HCT116 (cell line): ENCODE results near the gene DAAM1. TPM values are rescaled to one million over a fixed set of nuclear protein-coding genes. Genes with fewer than 3 reads are reported as not detected.

Experiments
- ATAC-seq: fragments of 200-7000 bp; cut with Tn5 transposase; 2 replicates; pipeline ENCODE4 v1.9.1; 2020; ENCODE audit warnings: mild to moderate bottlenecking, moderate library complexity
- BruUV-seq: library from RNA; stranded (reverse); fragments of 400-500 nt; replicated peaks from 2 replicates; lab custom pipeline; 2021; lab: Mats Ljungman, UMichigan
- CTCF ChIA-PET: fragments of 300-600 bp; sonication (Branson Sonifier 250); formaldehyde crosslinking; loops from one replicate; lab custom pipeline; 2021; ENCODE audit warnings: antibody characterized with exemption; lab: Charles Lee
- POLR2A ChIA-PET: fragments of 300-600, 350-600 bp; sonication (Branson Sonifier 250); formaldehyde crosslinking; loops from one replicate; lab custom pipeline; 2021; ENCODE audit warnings: antibody characterized with exemption; lab: Charles Lee
- RAD21 ChIA-PET, 2 experiments: fragments of 300-600 bp; sonication (Branson Sonifier 250); formaldehyde crosslinking; loops; one replicate each; lab custom pipeline; 2023; ENCODE audit warnings: low total read pairs in 2 of 2; ENCODE audit not compliant: uncharacterized antibody in 2 of 2, unreplicated experiment in 2 of 2, low non-redundant PET in 1 of 2; lab: Charles Lee
- DNase-seq: peaks from one replicate; pipeline ENCODE4 v3.0.0-alpha.2; 2010; ENCODE audit warnings: low read depth, low spot score
- H2AFZ ChIP-seq: fragments of 200-600 bp; shearing (Covaris generic), sonication (generic); 2 replicates; pipeline ENCODE4 v1.6.1; 2017; ENCODE audit warnings: low read depth, mixed run types, mixed read lengths, antibody characterized with exemption, low read length; ENCODE audit not compliant: poor library complexity, severe bottlenecking
- H3K27ac ChIP-seq: 2 replicates; pipeline ENCODE4 v1.5.1; 2012; ENCODE audit warnings: low read depth, low read length
- H3K27me3 ChIP-seq: fragments of 200-600 bp; sonication (generic); 2 replicates; pipeline ENCODE4 v1.6.1; 2016; ENCODE audit warnings: mixed run types, low read length, mixed read lengths; ENCODE audit not compliant: insufficient read depth
- H3K36me3 ChIP-seq, 2 experiments: fragments of 200-500 bp in 1 of 2; fragments of 200-600 bp in 1 of 2; sonication (Bioruptor generic) in 1 of 2; sonication (generic) in 1 of 2; 2 replicates each; pipeline versions ENCODE4 v1.5.1 to v1.6.1; 2014 to 2016; ENCODE audit warnings: low read length in 2 of 2, inconsistent platforms in 1 of 2, mixed read lengths in 1 of 2, mixed run types in 1 of 2; ENCODE audit not compliant: insufficient read depth in 2 of 2, control insufficient read depth in 1 of 2
- H3K4me1 ChIP-seq, 2 experiments: fragments of 200-600 bp in 1 of 2; sonication (generic) in 1 of 2; 2 replicates each; pipeline versions ENCODE4 v1.5.1 to v1.6.1; 2012 to 2017; ENCODE audit warnings: low read length in 2 of 2, inconsistent platforms in 1 of 2, mild to moderate bottlenecking in 1 of 2, mixed read lengths in 1 of 2, mixed run types in 1 of 2, moderate library complexity in 1 of 2; ENCODE audit not compliant: insufficient read depth in 2 of 2, control insufficient read depth in 1 of 2
- H3K4me2 ChIP-seq: fragments of 200-600 bp; sonication (generic); 2 replicates; pipeline ENCODE4 v1.6.1; 2017; ENCODE audit warnings: mixed run types, low read length, mixed read lengths
- H3K4me3 ChIP-seq, 2 experiments: fragments of 200-600 bp in 1 of 2; sonication (generic) in 1 of 2; replicated peaks in 1 of 2; 2 replicates each; pipeline ENCODE4 v1.5.1; 2011 to 2016; ENCODE audit warnings: low read length in 2 of 2, control low read depth in 1 of 2, low read depth in 1 of 2, mild to moderate bottlenecking in 1 of 2, mixed read lengths in 1 of 2, mixed run types in 1 of 2
- H3K79me2 ChIP-seq: fragments of 200-600 bp; sonication (generic); 2 replicates; pipeline ENCODE4 v1.6.1; 2017; ENCODE audit warnings: mild to moderate bottlenecking, mixed run types, low read length, moderate library complexity, mixed read lengths; ENCODE audit not compliant: insufficient read depth
- H3K9ac ChIP-seq: fragments of 200-600 bp; sonication (generic); 2 replicates; pipeline ENCODE4 v1.6.1; 2016; ENCODE audit warnings: low read length, mixed read lengths
- H3K9me2 ChIP-seq: fragments of 200-600 bp; sonication (generic), shearing (Covaris generic); 2 replicates; pipeline ENCODE4 v1.6.1; 2017; ENCODE audit warnings: mixed run types, mild to moderate bottlenecking, moderate library complexity; ENCODE audit not compliant: insufficient read depth
- H3K9me3 ChIP-seq, 2 experiments: fragments of 200-500 bp in 1 of 2; fragments of 200-600 bp in 1 of 2; sonication (Bioruptor generic) in 1 of 2; sonication (generic) in 1 of 2; 2 replicates each; pipeline ENCODE4 v1.6.1; 2014 to 2017; ENCODE audit warnings: low read length in 2 of 2, mixed read lengths in 2 of 2, inconsistent platforms in 1 of 2, low read depth in 1 of 2, mild to moderate bottlenecking in 1 of 2, mixed run types in 1 of 2, moderate library complexity in 1 of 2; ENCODE audit not compliant: control insufficient read depth in 1 of 2, insufficient read depth in 1 of 2
- H4K20me1 ChIP-seq: fragments of 200-600 bp; sonication (generic), shearing (Covaris generic); 2 replicates; pipeline ENCODE4 v1.6.1; 2017; ENCODE audit warnings: mixed run types, mild to moderate bottlenecking, moderate library complexity; ENCODE audit not compliant: insufficient read depth
- CBX3 ChIP-seq: IDR thresholded peaks from 2 replicates; pipeline ENCODE4 v1.6.1; 2012; ENCODE audit warnings: low read depth
- CEBPB ChIP-seq: IDR thresholded peaks from 2 replicates; pipeline ENCODE4 v1.6.1; 2012; ENCODE audit warnings: low read depth
- EZH2phosphoT487 ChIP-seq: fragments of 200-600 bp; IDR thresholded peaks from 2 replicates; pipeline ENCODE4 v1.6.1; 2018; ENCODE audit warnings: antibody characterized with exemption, borderline replicate concordance
- FOSL1 ChIP-seq: IDR thresholded peaks from 2 replicates; pipeline ENCODE4 v1.6.1; 2012; ENCODE audit warnings: low read depth
- POLR2A ChIP-seq: IDR thresholded peaks from 2 replicates; pipeline ENCODE4 v1.7.0; 2011; ENCODE audit warnings: borderline replicate concordance; ENCODE audit not compliant: insufficient read depth, insufficient read length; ENCODE audit errors: extremely low read depth
- POLR2AphosphoS5 ChIP-seq: IDR thresholded peaks from 2 replicates; pipeline ENCODE4 v1.6.1; 2011; ENCODE audit warnings: mild to moderate bottlenecking, low read depth, low read length, moderate library complexity
- SIN3A ChIP-seq: IDR thresholded peaks from 2 replicates; pipeline ENCODE4 v1.6.1; 2012; ENCODE audit warnings: low read depth
- SP1 ChIP-seq: IDR thresholded peaks from 2 replicates; pipeline ENCODE4 v1.6.1; 2012; ENCODE audit warnings: low read depth
- SRF ChIP-seq: IDR thresholded peaks from 2 replicates; pipeline ENCODE4 v1.6.1; 2012; ENCODE audit warnings: low read depth
- TCF7L2 ChIP-seq: IDR thresholded peaks from 2 replicates; pipeline ENCODE4 v1.7.0; 2011; ENCODE audit warnings: borderline replicate concordance, inconsistent platforms; ENCODE audit not compliant: insufficient read depth, insufficient read length; ENCODE audit errors: extremely low read depth
- YY1 ChIP-seq: IDR thresholded peaks from 2 replicates; pipeline ENCODE4 v1.6.1; 2011; ENCODE audit warnings: low read length, low read depth, moderate library complexity, mild to moderate bottlenecking; ENCODE audit not compliant: insufficient replicate concordance; ENCODE audit errors: extremely low read depth
- ZNF274 ChIP-seq: fragments of 200-500 bp; sonication (Bioruptor generic); IDR thresholded peaks from 2 replicates; pipeline ENCODE4 v1.6.1; 2014; ENCODE audit warnings: mild to moderate bottlenecking, low read depth, low read length, inconsistent platforms
- intact Hi-C: fragments of 100-400 bp; cut with micrococcal nuclease; formaldehyde crosslinking; loops from 2 replicates; pipeline ENCODE4 v1.10.0; 2022
- total RNA-seq: library from RNA; stranded (reverse); gene quantifications from one replicate; pipeline ENCODE4 v1.2.1, GENCODE V29; 2021; ENCODE audit not compliant: unreplicated experiment
- TF ChIP-seq, protein P1 (sequence below): IDR thresholded peaks from 2 replicates; pipeline ENCODE4 v1.6.1; 2011; ENCODE audit warnings: mild to moderate bottlenecking, low read length, moderate library complexity; ENCODE audit not compliant: insufficient replicate concordance; ENCODE audit errors: extremely low read depth
- TF ChIP-seq, protein P2 (sequence below): IDR thresholded peaks from 2 replicates; pipeline ENCODE4 v1.6.1; 2012
- TF ChIP-seq, protein P3 (sequence below): IDR thresholded peaks from 2 replicates; pipeline ENCODE4 v1.6.1; 2012; ENCODE audit warnings: low read depth

DAAM1 gene
- total RNA-seq, 1 experiment from 2014 or later = 10.7 TPM

DNA sequence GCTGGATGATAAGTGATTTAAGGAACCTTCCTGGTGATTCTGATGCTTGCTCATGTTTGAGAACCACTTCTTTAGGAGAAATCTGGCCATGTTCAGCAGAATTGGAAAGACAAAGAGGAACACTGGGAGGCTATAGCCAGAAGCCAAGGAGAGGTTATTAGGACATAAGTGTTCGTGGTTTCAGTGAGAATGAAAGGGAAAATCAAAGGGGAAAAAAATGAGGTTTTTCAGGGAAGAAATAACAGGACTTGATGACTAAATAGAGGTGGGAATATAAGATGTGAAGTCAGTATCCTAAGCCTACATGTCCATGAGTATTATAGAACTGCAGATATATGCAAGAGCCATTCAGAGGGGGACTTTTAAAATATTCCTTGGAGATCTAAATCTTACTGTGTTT, 95.6 kb downstream of the DAAM1 start:
- no peaks in the 10 kb centered on the region for H3K79me2 ChIP-seq
- no peaks in the 10 kb centered on the region for H3K9me2 ChIP-seq
- H3K9me3 ChIP-seq = no peaks in the 10 kb centered on the region
- no peaks in the 10 kb centered on the region for H3K27me3 ChIP-seq
- POLR2A ChIA-PET = no interaction called here
- no TSS peak for BruUV-seq
- no peak overlapping the region for H3K27ac ChIP-seq
- TF ChIP-seq, protein P1, sequence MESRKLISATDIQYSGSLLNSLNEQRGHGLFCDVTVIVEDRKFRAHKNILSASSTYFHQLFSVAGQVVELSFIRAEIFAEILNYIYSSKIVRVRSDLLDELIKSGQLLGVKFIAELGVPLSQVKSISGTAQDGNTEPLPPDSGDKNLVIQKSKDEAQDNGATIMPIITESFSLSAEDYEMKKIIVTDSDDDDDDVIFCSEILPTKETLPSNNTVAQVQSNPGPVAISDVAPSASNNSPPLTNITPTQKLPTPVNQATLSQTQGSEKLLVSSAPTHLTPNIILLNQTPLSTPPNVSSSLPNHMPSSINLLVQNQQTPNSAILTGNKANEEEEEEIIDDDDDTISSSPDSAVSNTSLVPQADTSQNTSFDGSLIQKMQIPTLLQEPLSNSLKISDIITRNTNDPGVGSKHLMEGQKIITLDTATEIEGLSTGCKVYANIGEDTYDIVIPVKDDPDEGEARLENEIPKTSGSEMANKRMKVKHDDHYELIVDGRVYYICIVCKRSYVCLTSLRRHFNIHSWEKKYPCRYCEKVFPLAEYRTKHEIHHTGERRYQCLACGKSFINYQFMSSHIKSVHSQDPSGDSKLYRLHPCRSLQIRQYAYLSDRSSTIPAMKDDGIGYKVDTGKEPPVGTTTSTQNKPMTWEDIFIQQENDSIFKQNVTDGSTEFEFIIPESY = no peak
- TF ChIP-seq POLR2AphosphoS5 (no peak), FOSL1 (no peak), TCF7L2 (no peak), CBX3 (no peak), POLR2A (no peak), SP1 (no peak), CEBPB (no peak), EZH2phosphoT487 (no peak), SRF (no peak), YY1 (no peak), SIN3A (no peak), ZNF274 (no peak)
- TF ChIP-seq, protein P2, sequence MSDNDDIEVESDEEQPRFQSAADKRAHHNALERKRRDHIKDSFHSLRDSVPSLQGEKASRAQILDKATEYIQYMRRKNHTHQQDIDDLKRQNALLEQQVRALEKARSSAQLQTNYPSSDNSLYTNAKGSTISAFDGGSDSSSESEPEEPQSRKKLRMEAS = no peak
- TF ChIP-seq, protein P3, sequence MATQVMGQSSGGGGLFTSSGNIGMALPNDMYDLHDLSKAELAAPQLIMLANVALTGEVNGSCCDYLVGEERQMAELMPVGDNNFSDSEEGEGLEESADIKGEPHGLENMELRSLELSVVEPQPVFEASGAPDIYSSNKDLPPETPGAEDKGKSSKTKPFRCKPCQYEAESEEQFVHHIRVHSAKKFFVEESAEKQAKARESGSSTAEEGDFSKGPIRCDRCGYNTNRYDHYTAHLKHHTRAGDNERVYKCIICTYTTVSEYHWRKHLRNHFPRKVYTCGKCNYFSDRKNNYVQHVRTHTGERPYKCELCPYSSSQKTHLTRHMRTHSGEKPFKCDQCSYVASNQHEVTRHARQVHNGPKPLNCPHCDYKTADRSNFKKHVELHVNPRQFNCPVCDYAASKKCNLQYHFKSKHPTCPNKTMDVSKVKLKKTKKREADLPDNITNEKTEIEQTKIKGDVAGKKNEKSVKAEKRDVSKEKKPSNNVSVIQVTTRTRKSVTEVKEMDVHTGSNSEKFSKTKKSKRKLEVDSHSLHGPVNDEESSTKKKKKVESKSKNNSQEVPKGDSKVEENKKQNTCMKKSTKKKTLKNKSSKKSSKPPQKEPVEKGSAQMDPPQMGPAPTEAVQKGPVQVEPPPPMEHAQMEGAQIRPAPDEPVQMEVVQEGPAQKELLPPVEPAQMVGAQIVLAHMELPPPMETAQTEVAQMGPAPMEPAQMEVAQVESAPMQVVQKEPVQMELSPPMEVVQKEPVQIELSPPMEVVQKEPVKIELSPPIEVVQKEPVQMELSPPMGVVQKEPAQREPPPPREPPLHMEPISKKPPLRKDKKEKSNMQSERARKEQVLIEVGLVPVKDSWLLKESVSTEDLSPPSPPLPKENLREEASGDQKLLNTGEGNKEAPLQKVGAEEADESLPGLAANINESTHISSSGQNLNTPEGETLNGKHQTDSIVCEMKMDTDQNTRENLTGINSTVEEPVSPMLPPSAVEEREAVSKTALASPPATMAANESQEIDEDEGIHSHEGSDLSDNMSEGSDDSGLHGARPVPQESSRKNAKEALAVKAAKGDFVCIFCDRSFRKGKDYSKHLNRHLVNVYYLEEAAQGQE = no peak
- no peaks in the 10 kb centered on the region for H4K20me1 ChIP-seq
- H3K4me1 ChIP-seq = peaks cover 12 to 34% of the 10 kb centered on the region in 2 experiments
- no peak overlapping the region for H3K4me3 ChIP-seq
- H3K4me2 ChIP-seq = no peak overlapping the region
- intact Hi-C loops = no loop called here
- DNase-seq (no peak), ATAC-seq (no peak)
- CTCF ChIA-PET = no interaction called here
- H3K9ac ChIP-seq = no peak overlapping the region
- H3K36me3 ChIP-seq = no peaks in the 10 kb centered on the region
- RAD21 ChIA-PET = no interaction called here
- H2AFZ ChIP-seq = no peak overlapping the region
